RPMI7951 (cell line): ENCODE measurements around the gene FLRT1. TPM values are rescaled to one million over a fixed set of nuclear protein-coding genes. Genes with fewer than 3 reads are reported as not detected.

Experiments
- DNase-seq: peaks from one replicate; pipeline ENCODE4 v3.0.0-alpha.2; 2012; ENCODE audit warnings: low read depth
- total RNA-seq: library from RNA; depleted of rRNA; stranded (reverse); fragments of >200 nt; shearing (Covaris generic); gene quantifications from 2 replicates; pipeline ENCODE4 v1.2.3, GENCODE V29; 2014; rRNA removed

FLRT1 gene, protein sequence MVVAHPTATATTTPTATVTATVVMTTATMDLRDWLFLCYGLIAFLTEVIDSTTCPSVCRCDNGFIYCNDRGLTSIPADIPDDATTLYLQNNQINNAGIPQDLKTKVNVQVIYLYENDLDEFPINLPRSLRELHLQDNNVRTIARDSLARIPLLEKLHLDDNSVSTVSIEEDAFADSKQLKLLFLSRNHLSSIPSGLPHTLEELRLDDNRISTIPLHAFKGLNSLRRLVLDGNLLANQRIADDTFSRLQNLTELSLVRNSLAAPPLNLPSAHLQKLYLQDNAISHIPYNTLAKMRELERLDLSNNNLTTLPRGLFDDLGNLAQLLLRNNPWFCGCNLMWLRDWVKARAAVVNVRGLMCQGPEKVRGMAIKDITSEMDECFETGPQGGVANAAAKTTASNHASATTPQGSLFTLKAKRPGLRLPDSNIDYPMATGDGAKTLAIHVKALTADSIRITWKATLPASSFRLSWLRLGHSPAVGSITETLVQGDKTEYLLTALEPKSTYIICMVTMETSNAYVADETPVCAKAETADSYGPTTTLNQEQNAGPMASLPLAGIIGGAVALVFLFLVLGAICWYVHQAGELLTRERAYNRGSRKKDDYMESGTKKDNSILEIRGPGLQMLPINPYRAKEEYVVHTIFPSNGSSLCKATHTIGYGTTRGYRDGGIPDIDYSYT
- under 0.01 TPM in 2 replicates for total RNA-seq

DNA sequence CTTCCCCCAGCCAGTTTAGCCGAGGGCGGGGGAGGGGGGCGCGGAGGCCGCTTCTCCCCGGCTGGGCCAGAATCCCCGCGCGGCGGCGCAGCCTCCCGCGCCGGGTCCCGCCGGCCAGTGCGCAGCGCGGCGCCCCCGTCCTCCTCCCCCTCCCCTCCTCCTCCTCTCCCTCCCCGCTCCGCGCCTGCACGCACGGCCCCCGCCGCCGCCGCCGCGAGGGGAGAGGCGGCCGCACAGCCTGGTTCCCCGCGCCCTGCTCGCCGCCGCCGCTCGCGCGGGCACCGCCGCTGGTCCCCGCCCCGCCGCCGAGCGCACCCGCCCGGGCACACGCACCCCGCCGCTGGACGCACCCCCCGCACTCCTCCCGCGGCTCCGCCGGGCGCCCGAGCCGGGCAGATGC is at the start of gene FLRT1:
TSS of gene FLRT1 (plus strand) at position 356 of the 400 bp plus-strand sequence. CDS start 80,337 bp downstream, outside the sequence.
- no peak for DNase-seq

- peak; percentile 91 for DNase-seq
Measured at GRCh38 chr11:63986156-63986931, 49.4 kb upstream of the FLRT1 start, which contains the start of gene OTUB1. Gene OTUB1, plus strand, starts transcription at chr11:63986438. Its CDS starts 19 bp downstream, at chr11:63986457.

- DNase-seq, result no peak
Measured at GRCh38 chr11:63986932-63987513, 48.7 kb upstream of the FLRT1 start.

DNA sequence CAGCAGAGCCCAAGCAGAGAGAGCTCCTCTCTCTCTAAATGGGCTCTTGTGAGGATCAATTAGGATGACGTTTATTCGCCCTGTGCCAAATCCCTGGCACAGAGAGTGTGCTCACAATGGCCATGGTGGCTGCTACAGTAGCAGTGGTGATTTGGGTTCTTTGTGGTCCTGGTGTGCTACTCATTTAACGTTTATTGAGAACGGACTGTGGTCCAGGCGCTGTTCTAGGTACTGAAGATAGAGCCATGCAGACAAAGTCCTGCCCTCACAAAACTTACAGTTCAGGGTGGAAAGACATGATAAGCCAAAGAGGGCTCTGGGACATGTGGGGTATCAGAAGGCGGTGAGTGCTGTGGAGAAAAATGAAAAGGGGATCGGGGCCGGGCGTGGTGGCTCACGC is 44.2 kb upstream of the FLRT1 start:
- no peak for DNase-seq

GRCh38 chr11:63993100-63993499 is 42.6 kb upstream of the FLRT1 start:
- DNase-seq, result no peak

GRCh38 chr11:63993993-63994392 is 41.7 kb upstream of the FLRT1 start:
- no peak for DNase-seq

- no peak for DNase-seq
Measured at GRCh38 chr11:63996512-63996911, 39.2 kb upstream of the FLRT1 start.

DNA sequence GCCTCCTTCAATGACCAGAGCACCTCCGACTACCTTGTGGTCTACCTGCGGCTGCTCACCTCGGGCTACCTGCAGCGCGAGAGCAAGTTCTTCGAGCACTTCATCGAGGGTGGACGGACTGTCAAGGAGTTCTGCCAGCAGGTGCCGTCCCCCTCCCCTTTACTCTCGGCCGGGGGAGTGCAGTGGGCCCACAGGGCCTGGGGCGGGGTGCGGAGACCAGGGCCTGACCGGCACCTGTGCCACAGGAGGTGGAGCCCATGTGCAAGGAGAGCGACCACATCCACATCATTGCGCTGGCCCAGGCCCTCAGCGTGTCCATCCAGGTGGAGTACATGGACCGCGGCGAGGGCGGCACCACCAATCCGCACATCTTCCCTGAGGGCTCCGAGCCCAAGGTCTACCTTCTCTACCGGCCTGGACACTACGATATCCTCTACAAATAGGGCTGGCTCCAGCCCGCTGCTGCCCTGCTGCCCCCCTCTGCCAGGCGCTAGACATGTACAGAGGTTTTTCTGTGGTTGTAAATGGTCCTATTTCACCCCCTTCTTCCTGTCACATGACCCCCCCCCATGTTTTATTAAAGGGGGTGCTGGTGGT is 38.5 kb upstream of the FLRT1 start:
- no peak for DNase-seq

GRCh38 chr11:63997801-63998337 is 37.9 kb upstream of the FLRT1 start:
- no peak for DNase-seq

DNA sequence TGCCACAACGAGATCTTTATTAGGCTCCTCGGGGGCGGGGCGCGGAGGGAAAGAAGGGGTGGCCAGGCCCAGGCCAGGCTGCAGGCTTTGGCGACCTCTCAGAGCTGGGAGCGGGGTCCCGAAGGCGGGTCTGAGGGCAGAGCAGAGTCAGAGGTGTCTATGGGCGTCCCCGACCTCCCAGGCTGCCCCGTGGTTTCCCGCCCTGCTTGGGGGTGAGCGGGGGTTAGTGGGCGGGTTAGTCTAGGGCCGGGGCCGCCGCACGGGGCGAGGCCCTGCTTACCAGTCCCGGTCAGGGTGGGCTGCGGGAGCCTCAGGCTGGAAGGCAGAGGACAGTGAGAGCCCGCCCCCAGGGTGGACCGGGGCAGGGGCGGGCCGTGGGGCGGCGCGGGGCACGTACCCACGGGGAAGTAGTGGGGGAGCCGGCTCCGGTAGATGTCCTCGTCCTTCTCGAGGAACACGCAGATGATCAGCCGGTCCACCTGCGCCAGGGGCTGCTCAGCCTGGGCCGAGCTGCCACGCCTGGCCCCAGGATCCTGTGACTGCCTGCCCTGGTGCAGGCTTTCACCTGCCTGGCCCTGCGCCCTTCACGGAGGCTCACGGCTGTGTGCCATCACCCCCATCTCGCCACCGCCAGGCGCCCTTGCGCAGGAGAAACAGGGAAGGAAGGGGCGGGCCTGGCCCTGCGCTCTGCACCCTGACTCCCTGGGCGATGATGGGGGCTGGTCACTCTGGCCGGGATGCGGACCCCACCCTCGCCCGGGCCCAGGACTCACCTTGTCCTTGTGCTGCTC is 37.0 kb upstream of the FLRT1 start:
- DNase-seq, result no peak

GRCh38 chr11:63999349-64000025 is 36.2 kb upstream of the FLRT1 start:
- no peak for DNase-seq

DNA sequence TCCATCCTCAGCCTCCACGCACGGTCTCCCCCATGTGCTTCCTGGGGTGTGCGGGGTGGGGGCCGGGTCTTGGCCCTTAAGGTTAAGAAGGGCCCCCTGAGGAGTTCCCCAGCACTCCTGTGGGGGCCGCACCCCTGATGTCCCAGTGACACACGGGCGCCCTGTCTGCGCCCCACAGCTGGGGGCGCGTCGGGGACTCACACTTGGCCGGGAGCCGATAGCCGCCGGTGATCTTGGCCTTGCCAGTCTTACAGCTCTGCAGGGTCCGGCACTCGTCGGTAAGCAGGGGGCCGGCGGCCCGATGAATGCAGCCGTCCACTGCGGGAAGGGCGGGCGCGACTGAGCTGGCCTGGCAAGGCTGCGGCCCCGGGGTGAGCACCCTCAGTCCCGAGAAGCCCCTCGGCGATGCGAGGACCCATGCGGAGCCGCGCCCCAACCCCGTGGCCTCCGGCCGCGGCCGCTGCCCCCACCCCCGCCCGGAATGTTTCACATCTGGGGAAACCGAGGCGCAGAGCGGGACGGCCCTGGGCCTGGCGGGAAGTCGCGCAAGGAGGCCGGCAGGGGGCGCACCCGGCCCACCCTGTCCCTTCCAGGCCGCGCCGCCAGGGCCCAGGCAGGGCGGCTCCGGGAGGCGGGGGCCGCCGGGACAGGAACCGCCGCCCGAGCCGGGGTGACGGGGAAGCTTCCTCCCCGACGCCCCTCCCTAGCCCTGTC is 35.5 kb upstream of the FLRT1 start:
- DNase-seq, result no peak

GRCh38 chr11:64000740-64001483 is 34.8 kb upstream of the FLRT1 start:
- DNase-seq, result no peak

- peak; percentile 29 for DNase-seq
Measured at GRCh38 chr11:64001484-64002420, 34.0 kb upstream of the FLRT1 start.

DNA sequence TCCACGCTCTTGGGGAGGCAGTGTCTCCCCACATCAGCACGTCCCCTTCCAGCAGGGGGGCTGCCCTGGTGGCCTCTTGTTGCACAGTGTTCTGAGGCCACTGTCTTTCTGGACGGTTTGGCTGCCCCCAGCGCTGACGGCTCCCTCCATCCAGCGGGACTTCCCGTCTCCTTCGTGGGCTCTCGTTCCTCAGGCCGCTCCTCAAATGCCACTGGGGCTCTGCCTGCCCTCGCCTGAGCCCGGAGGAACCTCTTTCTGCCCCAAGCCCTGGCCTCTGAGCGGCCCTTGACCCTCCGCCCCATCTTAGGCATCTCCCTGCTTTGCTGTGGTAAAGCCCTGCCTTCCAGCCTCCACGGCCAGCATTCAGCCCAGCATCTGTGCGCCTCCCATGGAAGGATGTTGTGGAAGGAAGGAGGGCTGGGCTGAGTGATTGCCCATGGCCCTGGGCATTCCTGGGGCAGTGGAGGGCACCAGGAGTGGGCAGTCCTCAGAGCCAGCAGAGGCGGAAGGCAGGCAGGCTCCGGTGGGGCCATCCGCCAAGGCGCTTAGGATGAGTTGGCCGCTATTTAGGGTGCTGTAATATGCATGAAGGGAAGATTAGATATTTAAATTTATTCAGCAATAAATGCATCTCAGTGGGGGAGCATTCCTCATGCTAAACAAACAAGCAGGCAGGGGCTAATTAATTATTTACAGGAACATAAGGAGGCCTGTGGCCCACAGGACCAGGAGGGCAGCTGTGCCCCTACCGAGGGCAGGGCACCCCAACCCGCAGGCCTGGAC is 31.7 kb upstream of the FLRT1 start:
- peak; percentile 32 for DNase-seq

DNA sequence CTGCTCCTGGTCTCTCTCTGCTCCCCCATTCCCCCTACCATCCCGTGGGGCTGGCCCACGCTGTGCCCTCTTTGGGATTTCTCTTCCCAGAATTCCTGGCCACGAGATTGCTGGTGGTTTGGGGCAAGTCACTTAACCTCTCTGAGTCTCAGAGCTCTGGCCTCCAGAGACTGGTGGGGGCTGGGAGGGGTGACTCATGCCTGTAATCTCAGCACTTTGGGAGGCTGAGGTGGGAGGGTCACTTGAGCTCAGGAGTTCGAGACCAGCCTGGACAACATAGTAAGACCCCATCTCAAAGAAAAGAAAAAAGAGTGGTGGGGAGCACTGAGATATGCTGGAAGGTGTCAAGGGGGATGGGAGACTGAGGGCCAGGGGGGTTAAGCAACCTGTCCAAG is 31.1 kb upstream of the FLRT1 start:
- no peak for DNase-seq
